A673 (cell line): ENCODE results near the gene IKZF2. TPM values are rescaled to one million over a fixed set of nuclear protein-coding genes. Genes with fewer than 3 reads are reported as not detected.

Experiments used
- BruUV-seq: library from RNA; stranded (reverse); fragments of 400-500 nt; replicated peaks from 2 replicates; lab custom pipeline; 2021; lab: Mats Ljungman, UMichigan
- CTCF ChIA-PET: fragments of 300-600 bp; sonication (Branson Sonifier 250); formaldehyde crosslinking; loops from one replicate; lab custom pipeline; 2022; ENCODE audit warnings: antibody characterized with exemption; lab: Charles Lee
- POLR2A ChIA-PET: fragments of 300-600 bp; sonication (Branson Sonifier 250); formaldehyde crosslinking; loops from one replicate; lab custom pipeline; 2022; ENCODE audit warnings: antibody characterized with exemption; ENCODE audit not compliant: low non-redundant PET; lab: Charles Lee
- DNase-seq: peaks from one replicate; pipeline ENCODE4 v3.0.0-alpha.2; 2015; ENCODE audit warnings: low spot score
- H3K27ac ChIP-seq: fragments of 200-600 bp; sonication (generic); 2 replicates; pipeline ENCODE4 v1.5.1; 2016; ENCODE audit warnings: mixed run types, low read depth, mild to moderate bottlenecking, mixed read lengths, antibody characterized with exemption, low read length; ENCODE audit not compliant: poor library complexity, severe bottlenecking
- H3K27me3 ChIP-seq: fragments of 200-600 bp; sonication (generic); replicated peaks from 2 replicates; pipeline ENCODE4 v1.6.1; 2017; ENCODE audit warnings: mixed run types, low read depth, mild to moderate bottlenecking, mixed read lengths, antibody characterized with exemption, low read length; ENCODE audit not compliant: insufficient read depth, poor library complexity
- H3K36me3 ChIP-seq: fragments of 200-600 bp; sonication (generic); 2 replicates; pipeline ENCODE4 v1.6.1; 2016; ENCODE audit warnings: mixed run types, mild to moderate bottlenecking, mixed read lengths, antibody characterized with exemption, low read length; ENCODE audit not compliant: insufficient read depth, poor library complexity, severe bottlenecking
- H3K4me1 ChIP-seq: fragments of 200-600 bp; sonication (generic); 2 replicates; pipeline ENCODE4 v1.6.1; 2017; ENCODE audit warnings: mixed run types, mild to moderate bottlenecking, mixed read lengths, antibody characterized with exemption, low read length; ENCODE audit not compliant: insufficient read depth, poor library complexity, severe bottlenecking
- H3K4me3 ChIP-seq: fragments of 200-600 bp; sonication (generic); 2 replicates; pipeline ENCODE4 v1.5.1; 2016; ENCODE audit warnings: low read depth, mixed run types, mild to moderate bottlenecking, mixed read lengths, low read length; ENCODE audit not compliant: poor library complexity, severe bottlenecking
- H3K9me3 ChIP-seq: fragments of 200-600 bp; sonication (generic); 2 replicates; pipeline ENCODE4 v1.6.1; 2016; ENCODE audit warnings: mixed run types, low read depth, mild to moderate bottlenecking, mixed read lengths, antibody characterized with exemption, low read length; ENCODE audit not compliant: poor library complexity, severe bottlenecking
- EZH2 ChIP-seq: fragments of 200-600 bp; sonication (generic); IDR thresholded peaks from 2 replicates; pipeline ENCODE4 v1.6.1; 2017; ENCODE audit warnings: borderline replicate concordance, low read depth, mild to moderate bottlenecking, mixed read lengths, antibody characterized with exemption, low read length; ENCODE audit not compliant: poor library complexity, severe bottlenecking
- intact Hi-C: fragments of 100-400 bp; cut with micrococcal nuclease; formaldehyde crosslinking; loops from one replicate; pipeline ENCODE4 v1.10.0; 2022; ENCODE audit not compliant: unreplicated experiment
- total RNA-seq: library from RNA; stranded (reverse); gene quantifications from 2 replicates; pipeline ENCODE4 v1.2.3, GENCODE V29; 2021
- TF ChIP-seq, protein P1 (sequence below): fragments of 300-800, 200-600 bp; sonication (generic); conservative IDR thresholded peaks from 2 replicates; pipeline ENCODE4 v1.5.1; 2017; ENCODE audit warnings: low read depth, mild to moderate bottlenecking, antibody characterized with exemption, low read length, moderate library complexity, mixed read lengths

Gene IKZF2
- total RNA-seq, 1 experiment from 2014 or later, result 68.6 TPM

DNA sequence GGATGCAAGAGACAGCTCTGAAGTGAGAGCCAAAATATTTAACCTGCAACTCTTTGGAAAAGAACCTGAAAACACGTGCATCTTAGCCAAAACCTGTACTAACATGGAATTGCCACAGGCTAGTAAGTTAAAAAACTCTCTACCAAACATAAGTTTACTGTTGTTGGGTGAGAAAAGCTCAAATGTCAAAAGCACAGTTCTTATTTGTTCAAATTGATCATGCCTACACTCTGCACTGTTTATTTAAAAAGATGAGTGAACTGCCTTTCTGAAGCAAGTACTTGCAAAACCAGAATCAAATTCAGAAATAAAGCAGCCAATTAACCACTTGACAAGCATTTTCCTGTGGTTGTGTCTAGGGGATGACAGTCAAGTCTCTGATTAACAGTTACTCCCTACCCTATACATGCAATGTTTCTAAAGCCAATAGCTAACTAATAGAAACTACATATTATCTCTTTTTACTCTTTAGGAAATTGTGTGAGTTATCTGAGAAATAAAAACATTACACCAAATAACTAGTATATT is 5.6 kb downstream of the IKZF2 start:
- Histone ChIP-seq H3K36me3 (peaks cover 24% of the 10 kb centered on the region), H3K27ac (peak overlapping the region; percentile 24), H3K4me1 (peaks cover 19% of the 10 kb centered on the region), H3K4me3 (peak overlapping the region; percentile 75), H3K27me3 (no peaks in the 10 kb centered on the region), H3K9me3 (no peaks in the 10 kb centered on the region)
- ChIA-PET CTCF (no interaction called here), POLR2A (no interaction called here)
- intact Hi-C loops, result no loop called here
- TF ChIP-seq, protein P1, sequence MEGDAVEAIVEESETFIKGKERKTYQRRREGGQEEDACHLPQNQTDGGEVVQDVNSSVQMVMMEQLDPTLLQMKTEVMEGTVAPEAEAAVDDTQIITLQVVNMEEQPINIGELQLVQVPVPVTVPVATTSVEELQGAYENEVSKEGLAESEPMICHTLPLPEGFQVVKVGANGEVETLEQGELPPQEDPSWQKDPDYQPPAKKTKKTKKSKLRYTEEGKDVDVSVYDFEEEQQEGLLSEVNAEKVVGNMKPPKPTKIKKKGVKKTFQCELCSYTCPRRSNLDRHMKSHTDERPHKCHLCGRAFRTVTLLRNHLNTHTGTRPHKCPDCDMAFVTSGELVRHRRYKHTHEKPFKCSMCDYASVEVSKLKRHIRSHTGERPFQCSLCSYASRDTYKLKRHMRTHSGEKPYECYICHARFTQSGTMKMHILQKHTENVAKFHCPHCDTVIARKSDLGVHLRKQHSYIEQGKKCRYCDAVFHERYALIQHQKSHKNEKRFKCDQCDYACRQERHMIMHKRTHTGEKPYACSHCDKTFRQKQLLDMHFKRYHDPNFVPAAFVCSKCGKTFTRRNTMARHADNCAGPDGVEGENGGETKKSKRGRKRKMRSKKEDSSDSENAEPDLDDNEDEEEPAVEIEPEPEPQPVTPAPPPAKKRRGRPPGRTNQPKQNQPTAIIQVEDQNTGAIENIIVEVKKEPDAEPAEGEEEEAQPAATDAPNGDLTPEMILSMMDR, result no peak
- TF ChIP-seq EZH2, result no peak
- no peak for DNase-seq
- no TSS peak for BruUV-seq

DNA sequence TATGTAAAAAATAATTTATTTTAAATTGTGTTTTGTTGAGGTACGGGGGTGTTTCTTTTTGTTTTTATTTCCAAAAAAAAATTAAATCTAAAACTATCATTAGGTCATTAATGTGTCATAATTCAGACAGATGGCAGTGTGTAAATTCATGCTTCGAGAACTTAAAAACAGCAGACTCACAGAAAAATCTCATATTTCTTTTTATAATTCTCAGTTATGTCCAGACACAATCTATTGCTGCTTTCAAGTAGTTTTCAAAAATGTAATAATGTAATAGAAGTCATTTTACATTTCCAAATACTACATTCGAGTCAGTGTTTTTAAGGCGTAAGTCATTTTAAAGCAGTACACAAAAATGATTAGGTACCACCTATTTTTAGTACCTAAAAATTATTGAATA is 14.3 kb downstream of the IKZF2 start:
- Histone ChIP-seq H3K27me3 (no peaks in the 10 kb centered on the region), H3K36me3 (peaks cover 12% of the 10 kb centered on the region), H3K4me3 (no peak overlapping the region), H3K4me1 (peaks cover 35% of the 10 kb centered on the region), H3K9me3 (no peaks in the 10 kb centered on the region), H3K27ac (no peak overlapping the region)
- CTCF ChIA-PET, result no interaction called here
- BruUV-seq, result no TSS peak
- intact Hi-C loops, result no loop called here
- TF ChIP-seq, protein P1, result no peak
- TF ChIP-seq EZH2, result no peak
- POLR2A ChIA-PET, result no interaction called here
- no peak for DNase-seq

DNA sequence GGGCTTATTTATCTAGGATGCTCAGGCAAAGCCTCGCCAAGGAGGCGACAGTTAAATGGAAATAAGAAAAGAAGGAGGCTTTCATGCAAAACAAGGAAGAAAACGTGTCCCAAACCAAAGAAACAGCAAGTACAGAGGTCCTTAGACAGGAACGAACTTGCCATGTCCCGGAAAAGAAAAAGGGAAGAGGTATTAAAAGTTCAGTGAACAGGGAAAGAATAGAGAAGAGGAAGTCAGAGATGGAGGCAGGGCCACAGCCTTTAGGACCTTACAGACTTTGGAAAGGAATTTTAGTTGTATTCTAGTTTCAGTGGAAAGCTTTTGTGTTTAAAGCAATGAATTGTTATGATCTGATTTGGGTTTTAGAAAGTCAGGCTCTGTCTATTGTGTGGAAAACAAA is 22.1 kb downstream of the IKZF2 start:
- POLR2A ChIA-PET, result no interaction called here
- Histone ChIP-seq H3K27me3 (no peaks in the 10 kb centered on the region), H3K36me3 (no peaks in the 10 kb centered on the region), H3K4me3 (no peak overlapping the region), H3K27ac (peak overlapping the region; percentile 41), H3K4me1 (peaks cover 70% of the 10 kb centered on the region), H3K9me3 (no peaks in the 10 kb centered on the region)
- DNase-seq, result no peak
- BruUV-seq, result no TSS peak
- intact Hi-C loops, result no loop called here
- CTCF ChIA-PET, result no interaction called here
- no peak for TF ChIP-seq EZH2
- TF ChIP-seq, protein P1, result no peak
